CMK (cell line): ENCODE data around the gene CCM2L.

Source experiments
- DNase-seq: peaks from one replicate; pipeline ENCODE4 v3.0.0-alpha.2; 2010; ENCODE audit warnings: low read depth

Gene CCM2L

GRCh38 chr20:32010101-32010500 is at the start of gene CCM2L:
Gene CCM2L, plus strand, starts transcription at chr20:32010438. Its CDS starts 17 bp downstream, at chr20:32010455.
- DNase-seq: no peak

GRCh38 chr20:31962761-31963160 is 47.5 kb upstream of the CCM2L start:
- DNase-seq: no peak

DNA sequence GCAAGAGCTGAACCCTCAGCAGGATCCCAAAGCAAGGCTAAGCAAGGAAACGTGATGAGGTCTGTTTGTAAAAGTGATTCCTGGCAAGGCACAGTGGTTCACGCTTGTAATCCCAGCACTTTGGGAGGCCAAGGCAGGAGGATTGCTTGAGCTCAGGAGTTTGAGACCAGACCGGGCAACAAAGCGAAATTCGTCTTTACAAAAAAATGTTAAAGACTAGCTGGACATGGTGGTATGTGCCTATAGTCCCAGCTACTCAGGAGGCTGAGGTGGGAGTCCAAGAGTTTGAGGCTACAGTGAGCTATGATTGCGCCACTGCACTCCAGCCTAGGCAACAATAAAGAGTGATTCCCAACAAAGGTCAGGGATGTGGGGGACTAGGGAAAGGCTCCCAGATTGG is 46.3 kb upstream of the CCM2L start:
- DNase-seq: no peak

GRCh38 chr20:31966991-31967655 is 43.1 kb upstream of the CCM2L start:
- DNase-seq: no peak

DNA sequence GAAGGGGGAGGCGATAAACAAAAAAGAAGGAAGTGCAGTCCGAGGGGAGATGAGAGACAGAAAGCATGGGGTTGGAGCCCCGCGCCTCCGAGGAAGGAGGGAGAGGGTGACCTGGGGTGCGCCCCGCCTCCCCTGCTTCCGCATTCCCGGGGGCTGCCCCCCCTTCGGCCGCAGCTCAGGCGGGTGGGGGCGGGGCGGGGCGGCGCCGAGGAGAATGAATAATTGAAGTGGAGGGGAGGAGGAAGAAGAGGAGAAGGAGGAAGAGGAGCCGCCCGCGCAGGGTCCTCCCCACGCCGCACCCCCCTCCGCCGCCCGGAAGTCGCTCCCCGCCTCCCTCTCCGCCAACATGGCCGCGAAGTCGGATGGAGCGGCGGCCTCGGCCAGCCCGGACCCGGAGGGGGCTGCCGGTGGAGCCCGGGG is 42.4 kb upstream of the CCM2L start, which contains the start of gene XKR7:
TSS of gene XKR7 (plus strand) at position 322 of the 420 bp plus-strand sequence. CDS start at position 347, 25 bp downstream.
- DNase-seq: no peak

GRCh38 chr20:31968291-31969126 is 41.7 kb upstream of the CCM2L start:
- DNase-seq: peak; percentile 58

- DNase-seq: no peak
These were observed 40.2 kb upstream of the CCM2L start for GRCh38 chr20:31969991-31970390.

- DNase-seq: no peak
These were observed 37.7 kb upstream of the CCM2L start for GRCh38 chr20:31972471-31973021.

DNA sequence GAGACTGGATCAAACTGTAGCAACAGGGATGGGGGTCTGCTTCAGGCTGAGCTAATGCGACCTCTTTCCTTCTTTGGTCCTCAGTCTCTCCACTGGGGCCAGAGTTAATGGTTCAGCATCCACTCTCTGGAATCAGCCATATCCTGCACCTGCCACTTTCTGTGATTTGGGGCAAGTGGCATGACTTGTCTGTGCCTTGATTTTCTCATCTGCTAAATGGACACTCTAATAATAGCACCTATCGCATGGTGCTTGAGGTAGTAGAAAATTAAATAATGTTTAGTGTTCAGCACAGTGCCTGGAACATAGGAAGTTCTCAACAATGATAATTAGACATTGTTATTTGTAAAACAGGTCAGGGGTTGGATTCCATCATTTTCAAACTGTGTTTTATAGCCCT is 35.9 kb upstream of the CCM2L start:
- DNase-seq: no peak

- no peak for DNase-seq
These were observed 35.2 kb upstream of the CCM2L start for GRCh38 chr20:31974951-31975487.

GRCh38 chr20:31975874-31976273 is 34.4 kb upstream of the CCM2L start:
- DNase-seq: no peak

- no peak for DNase-seq
These were observed 33.2 kb upstream of the CCM2L start for GRCh38 chr20:31977080-31977479.

DNA sequence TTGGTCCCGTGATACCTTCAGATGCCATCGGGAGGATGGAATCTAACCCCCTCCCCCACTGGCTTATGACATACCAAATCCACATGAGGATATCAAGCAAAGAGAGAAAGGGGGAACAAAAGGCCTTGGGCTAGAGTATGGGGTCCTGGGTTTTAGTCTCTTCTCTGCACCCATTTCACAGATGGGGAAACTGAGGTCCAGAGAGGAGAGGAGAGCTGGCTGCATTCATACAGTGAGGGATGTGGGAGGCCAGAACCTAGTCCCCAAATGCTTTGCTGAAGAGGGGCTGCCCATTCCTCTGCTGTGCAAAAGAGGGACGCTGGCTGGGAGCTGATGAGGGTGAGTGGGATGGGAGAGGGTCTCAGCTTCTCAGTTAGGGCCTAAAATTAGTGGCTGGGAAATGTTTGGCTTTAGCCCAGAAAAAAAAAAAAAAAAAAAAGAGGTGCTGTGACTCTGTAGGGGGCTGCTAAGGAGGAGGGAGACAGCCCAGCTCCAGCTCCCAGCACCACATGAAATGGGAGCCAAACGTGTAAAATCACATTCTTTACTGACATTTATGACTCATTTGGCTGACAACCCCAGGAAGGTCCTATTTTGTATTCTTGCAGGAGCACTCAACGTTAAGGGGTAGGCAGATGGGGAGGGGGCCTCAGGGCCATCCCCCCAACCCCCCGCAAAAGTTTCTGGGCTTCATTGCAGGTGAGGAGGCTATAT is 30.4 kb upstream of the CCM2L start:
- DNase-seq: no peak

DNA sequence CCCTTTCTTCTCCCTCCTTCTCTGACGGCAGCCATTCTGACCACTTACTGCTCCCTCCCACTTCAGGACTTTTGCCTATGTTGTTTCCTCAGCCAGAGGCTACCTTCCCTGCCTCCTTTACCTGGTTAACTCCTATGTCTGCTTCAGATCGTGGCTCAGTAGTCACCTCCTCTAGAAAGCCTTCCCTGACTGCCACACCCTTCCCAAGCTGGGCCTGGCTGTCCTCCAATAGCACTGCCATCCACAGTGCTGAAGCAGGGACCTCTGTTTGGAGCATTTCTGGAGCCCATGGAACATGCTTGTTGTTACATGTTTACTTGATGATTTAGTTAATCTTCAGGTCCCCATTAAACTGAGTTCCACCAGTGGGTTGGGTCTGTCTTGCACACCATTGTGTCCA is 28.5 kb upstream of the CCM2L start:
- no peak for DNase-seq

- no peak for DNase-seq
These were observed 25.2 kb upstream of the CCM2L start for GRCh38 chr20:31984981-31985471.

- no peak for DNase-seq
These were observed 22.5 kb upstream of the CCM2L start for GRCh38 chr20:31987744-31988143.

DNA sequence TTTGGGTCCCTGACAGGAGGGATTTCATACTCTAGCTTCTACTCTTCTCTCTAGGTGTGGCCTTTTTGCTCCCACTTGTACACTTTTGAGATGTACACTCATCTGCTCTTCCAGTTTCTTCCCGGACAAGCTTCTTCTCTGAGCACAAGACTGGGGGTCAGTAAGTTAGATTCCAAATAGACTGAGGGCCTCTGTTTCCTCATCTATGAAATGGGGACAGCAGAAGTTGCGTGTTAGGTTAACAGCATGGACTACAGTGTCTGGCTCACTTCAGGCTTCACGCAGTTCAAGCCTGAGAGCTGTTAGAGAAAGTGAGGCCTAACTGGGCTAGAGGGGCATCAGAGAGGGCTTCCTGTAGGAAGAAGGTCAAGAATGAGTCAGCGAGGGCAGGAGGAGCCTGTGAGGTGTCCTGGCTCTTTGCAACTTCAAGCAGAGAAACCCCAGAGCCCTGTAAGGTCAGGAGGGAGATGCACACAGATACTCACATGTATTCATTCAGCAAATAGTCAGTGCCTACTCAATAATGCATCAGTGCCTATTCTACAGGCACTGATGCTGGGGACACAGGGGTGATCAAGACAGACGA is 21.7 kb upstream of the CCM2L start:
- DNase-seq: no peak

DNA sequence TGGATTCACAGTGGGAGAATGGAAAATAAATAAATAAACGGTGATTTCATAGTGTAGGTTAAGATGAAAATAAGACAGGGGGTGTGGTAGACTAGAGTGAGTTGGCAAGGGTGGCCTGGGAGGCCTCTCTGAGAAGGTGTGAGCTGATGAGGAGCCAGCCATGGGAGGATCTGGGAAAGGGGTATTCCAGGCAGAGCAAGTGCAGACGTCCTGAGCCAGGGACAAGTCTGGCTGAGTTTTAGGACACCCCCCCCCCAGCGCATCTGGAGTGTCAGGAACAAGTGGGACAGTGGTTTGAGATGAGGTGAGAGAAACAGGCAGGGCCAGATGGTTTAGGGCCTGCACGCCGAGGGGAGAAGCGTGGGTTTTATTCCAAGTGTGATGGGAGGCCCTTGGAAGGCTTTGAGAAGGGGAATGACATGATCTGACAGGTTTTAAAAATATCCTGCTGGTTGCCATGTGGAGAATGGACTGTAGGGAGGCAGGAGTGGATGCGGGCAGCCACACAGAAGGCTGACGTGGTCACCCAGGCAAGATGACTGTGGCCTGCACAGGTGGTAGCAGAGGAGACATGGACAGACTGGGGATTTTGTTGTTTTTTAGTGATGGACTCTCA is 21.1 kb upstream of the CCM2L start:
- DNase-seq: no peak

DNA sequence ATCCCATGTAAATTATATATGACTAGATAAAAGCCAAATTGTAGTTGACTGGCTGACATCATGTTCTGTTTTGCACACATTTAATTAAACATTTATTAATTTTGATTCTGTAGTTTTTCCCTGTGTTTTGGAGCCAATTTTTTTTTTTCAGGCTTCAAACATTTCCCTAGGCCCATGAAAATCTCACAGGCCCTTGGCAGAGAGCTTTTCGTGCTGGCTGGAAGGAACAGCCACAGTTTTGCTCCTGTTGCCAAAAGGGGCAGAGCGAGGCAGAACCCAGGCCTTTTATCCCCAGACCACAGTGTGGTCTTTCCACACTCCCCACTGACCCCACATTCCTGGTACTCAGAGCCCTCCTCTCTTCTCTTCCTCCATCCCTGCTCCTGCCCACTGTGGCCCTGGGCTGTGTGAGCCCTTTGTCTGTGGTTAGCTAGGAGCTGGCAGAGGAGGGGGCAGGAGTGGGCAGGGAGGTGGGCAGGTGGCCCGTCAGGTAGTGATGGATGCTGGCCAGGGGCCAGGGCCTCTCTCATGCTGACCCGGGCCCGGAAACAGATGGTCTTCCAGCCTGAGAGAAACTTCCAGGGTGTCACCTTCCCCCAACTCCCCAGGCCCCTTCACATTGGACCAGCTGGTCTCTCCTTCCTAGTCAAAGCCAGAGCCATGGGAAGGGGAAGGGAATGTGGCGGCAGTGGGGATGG is 19.4 kb upstream of the CCM2L start:
- DNase-seq: no peak

- DNase-seq: no peak
These were observed 18.9 kb upstream of the CCM2L start for GRCh38 chr20:31991339-31991705.

DNA sequence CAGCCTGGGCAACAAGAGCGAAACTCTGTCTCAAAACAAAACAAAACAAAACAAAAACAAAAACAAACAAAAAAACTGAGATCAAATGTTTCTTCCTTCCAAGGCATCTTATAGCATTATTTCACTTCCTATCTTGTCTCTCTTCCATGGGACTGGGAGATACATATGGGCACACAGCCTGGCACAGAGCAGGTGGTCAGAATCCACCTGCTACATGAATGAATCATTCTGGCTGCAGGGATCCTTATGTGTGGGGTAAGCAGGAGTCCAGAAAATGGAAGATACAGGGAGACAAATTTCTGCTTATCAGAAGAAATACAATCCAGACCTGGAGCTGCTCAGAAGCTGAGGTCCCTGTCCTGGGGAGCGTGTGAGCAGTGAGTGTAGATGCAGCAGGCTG is 18.2 kb upstream of the CCM2L start:
- no peak for DNase-seq
